Lung (tissue), 12 donors: Measurements from ENCODE around the gene TIRAP. TPM values are rescaled to one million over a fixed set of nuclear protein-coding genes. Genes with fewer than 3 reads are reported as not detected.
"Not testable (repeated sequence)": the region's sequence is repeated elsewhere in the genome, so short reads cannot be mapped to it uniquely, and the experiment has no call there.

Experiments used
- ATAC-seq: fragments of 200-7000 bp; cut with Tn5 transposase; one replicate; pipeline ENCODE4 v1.9.1; 2020; ENCODE audit warnings: moderate number of reproducible peaks; ENCODE audit not compliant: insufficient read depth, low FRiP score
- DNase-seq, 3 donors: peaks; one replicate each; pipeline ENCODE4 v3.0.0-alpha.2; 2013 to 2017
- H3K27ac ChIP-seq, 2 donors: one replicate each; pipeline ENCODE4 v1.5.1; 2013; ENCODE audit warnings: mild to moderate bottlenecking in 2 of 2, moderate library complexity in 2 of 2, control low read depth in 1 of 2, inconsistent platforms in 1 of 2, low read depth in 1 of 2, low read length in 1 of 2
- H3K27me3 ChIP-seq, 3 donors: one replicate each; pipeline ENCODE4 v1.5.1; 2013; ENCODE audit warnings: low read length in 2 of 3; ENCODE audit not compliant: control insufficient read depth in 3 of 3, insufficient read depth in 3 of 3
- H3K36me3 ChIP-seq, 4 donors: one replicate each; pipeline ENCODE4 v1.5.1; 2013; ENCODE audit warnings: low read length in 4 of 4, mild to moderate bottlenecking in 1 of 4, moderate library complexity in 1 of 4; ENCODE audit not compliant: control insufficient read depth in 4 of 4, insufficient read depth in 4 of 4
- H3K4me1 ChIP-seq, 5 donors: one replicate each; pipeline ENCODE4 v1.5.1; 2013; ENCODE audit warnings: low read length in 5 of 5, mild to moderate bottlenecking in 2 of 5, moderate library complexity in 1 of 5; ENCODE audit not compliant: control insufficient read depth in 5 of 5, insufficient read depth in 5 of 5
- H3K4me3 ChIP-seq: one replicate; pipeline ENCODE4 v1.5.1; 2013; ENCODE audit warnings: mild to moderate bottlenecking, control low read depth, moderate library complexity
- H3K9ac ChIP-seq, 2 donors: one replicate each; pipeline ENCODE4 v1.5.1; 2013; ENCODE audit warnings: low read length in 2 of 2, control low read depth in 1 of 2; ENCODE audit not compliant: insufficient read depth in 1 of 2
- H3K9me3 ChIP-seq, 4 donors: one replicate each; pipeline ENCODE4 v1.5.1; 2013; ENCODE audit warnings: low read length in 3 of 4, mild to moderate bottlenecking in 1 of 4, moderate library complexity in 1 of 4; ENCODE audit not compliant: control insufficient read depth in 4 of 4, insufficient read depth in 3 of 4
- WGBS, 2 donors: extraction: QIAGEN DNeasy Blood & Tissue Kit; methylation state at CpG; one replicate each; pipeline ENCODE4 v1.1.7; 2013; 5-methylcytosine and 5-hydroxymethylcytosine counted together
- polyA plus RNA-seq, 2 donors: library from polyadenylated mRNA; stranded (reverse); fragments of 200-250 nt; gene quantifications; one replicate each; pipeline ENCODE4 v1.2.1, GENCODE V29; 2013
- total RNA-seq, 2 donors: library from RNA; depleted of rRNA in 1 of 2; stranded (reverse); fragments of >200 nt in 1 of 2; gene quantifications; one replicate each; pipeline ENCODE4 v1.2.1, GENCODE V29; 2014 to 2021
- TF ChIP-seq, protein P1 (sequence below): IDR thresholded peaks from 2 replicates; pipeline ENCODE4 v1.5.1; 2012; ENCODE audit warnings: mild to moderate bottlenecking; ENCODE audit errors: control extremely low read depth, extremely low read depth
- donor health status: control.
- donor health status: control.
- donor health status: Bipolar disorder and iron deficiency.
- donor health status: healthy.
- donor health status: DM: yes; HTN: yes; CAD: no.

The TIRAP gene
- total and polyA plus RNA-seq, 4 donors = 5.5 to 12.5 (median 9.7) TPM

DNA sequence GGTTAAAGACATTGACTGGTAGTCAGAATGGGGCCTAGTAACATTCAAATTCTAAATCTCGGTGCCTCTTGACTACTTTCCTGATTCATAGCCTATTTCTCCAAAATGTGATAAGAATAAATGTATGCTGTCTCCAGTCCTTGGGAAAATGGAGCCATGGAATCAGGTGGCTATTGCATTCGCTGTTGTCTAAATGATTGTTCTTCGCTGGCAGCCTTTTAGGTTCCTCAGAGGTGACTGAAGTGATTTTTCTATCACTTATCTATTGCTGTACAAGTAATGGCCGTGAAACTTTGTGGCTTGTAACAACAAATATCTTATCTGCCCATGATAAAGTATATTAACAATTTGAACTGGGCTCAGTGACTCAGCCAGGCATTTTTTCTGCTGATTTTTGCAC, 29.6 kb upstream of the TIRAP start:
- DNase-seq = no peak
- peaks cover 5 to 19% (median 9%) of the 10 kb centered on the region in 4 donors for H3K36me3 ChIP-seq
- no peaks in the 10 kb centered on the region for H3K9me3 ChIP-seq
- no peaks in the 10 kb centered on the region for H3K27me3 ChIP-seq
- H3K9ac ChIP-seq = no peak overlapping the region
- TF ChIP-seq, protein P1, sequence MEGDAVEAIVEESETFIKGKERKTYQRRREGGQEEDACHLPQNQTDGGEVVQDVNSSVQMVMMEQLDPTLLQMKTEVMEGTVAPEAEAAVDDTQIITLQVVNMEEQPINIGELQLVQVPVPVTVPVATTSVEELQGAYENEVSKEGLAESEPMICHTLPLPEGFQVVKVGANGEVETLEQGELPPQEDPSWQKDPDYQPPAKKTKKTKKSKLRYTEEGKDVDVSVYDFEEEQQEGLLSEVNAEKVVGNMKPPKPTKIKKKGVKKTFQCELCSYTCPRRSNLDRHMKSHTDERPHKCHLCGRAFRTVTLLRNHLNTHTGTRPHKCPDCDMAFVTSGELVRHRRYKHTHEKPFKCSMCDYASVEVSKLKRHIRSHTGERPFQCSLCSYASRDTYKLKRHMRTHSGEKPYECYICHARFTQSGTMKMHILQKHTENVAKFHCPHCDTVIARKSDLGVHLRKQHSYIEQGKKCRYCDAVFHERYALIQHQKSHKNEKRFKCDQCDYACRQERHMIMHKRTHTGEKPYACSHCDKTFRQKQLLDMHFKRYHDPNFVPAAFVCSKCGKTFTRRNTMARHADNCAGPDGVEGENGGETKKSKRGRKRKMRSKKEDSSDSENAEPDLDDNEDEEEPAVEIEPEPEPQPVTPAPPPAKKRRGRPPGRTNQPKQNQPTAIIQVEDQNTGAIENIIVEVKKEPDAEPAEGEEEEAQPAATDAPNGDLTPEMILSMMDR = no peak
- ATAC-seq = no peak
- no peaks in the 10 kb centered on the region for H3K4me1 ChIP-seq
- no peak overlapping the region for H3K27ac ChIP-seq
- 89 to 97% methylated on average over 4 of the region's 4 CpGs for WGBS, 2 donors
- H3K4me3 ChIP-seq = no peak overlapping the region

DNA sequence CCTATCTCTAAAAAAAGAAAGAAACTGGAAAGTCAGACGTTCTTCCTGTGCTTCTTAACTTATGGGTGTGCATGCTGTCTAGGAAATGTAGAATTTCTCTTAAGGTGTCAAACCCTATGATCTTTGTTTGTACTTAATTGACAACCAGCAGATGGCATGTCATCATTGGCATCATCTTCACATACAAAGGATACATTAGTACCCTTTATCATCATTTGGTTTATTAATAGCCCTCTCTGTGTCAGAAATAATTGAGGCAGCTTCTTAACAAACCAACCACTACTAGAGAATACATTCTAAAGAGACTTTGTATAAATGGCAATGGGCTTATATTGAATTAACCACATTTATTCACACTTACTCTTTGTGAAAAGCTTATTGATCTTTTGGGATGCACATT, 28.1 kb upstream of the TIRAP start:
- no peaks in the 10 kb centered on the region for H3K9me3 ChIP-seq
- H3K27me3 ChIP-seq = no peaks in the 10 kb centered on the region
- no peak overlapping the region for H3K27ac ChIP-seq
- DNase-seq (no peak), ATAC-seq (no peak)
- H3K4me1 ChIP-seq = no peaks in the 10 kb centered on the region
- H3K4me3 ChIP-seq = no peak overlapping the region
- peaks cover 5 to 17% (median 9%) of the 10 kb centered on the region in 4 donors for H3K36me3 ChIP-seq
- no peak overlapping the region for H3K9ac ChIP-seq
- TF ChIP-seq, protein P1 = no peak
- 56 to 78% methylated on average over 1 of the region's 1 CpG for WGBS, 2 donors

DNA sequence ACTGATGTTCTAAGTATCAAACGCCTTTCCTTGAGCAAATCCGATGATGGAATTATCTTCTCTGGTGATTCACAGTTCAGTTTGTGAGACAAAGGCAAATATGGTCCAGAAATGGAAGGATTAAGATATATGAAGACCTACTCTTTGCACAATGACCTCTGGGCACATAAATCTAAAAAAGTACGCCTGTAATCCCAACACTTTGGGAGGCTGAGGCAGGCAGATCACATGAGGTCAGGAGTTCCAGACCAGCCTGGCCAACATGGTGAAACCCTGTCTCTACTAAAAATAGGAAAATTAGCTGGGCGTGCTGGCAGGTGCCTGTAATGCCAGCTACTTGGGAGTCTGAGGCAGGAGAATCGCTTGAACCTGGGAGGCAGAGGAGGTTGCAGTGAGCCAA, 27.4 kb upstream of the TIRAP start:
- peaks cover 5 to 17% (median 9%) of the 10 kb centered on the region in 4 donors for H3K36me3 ChIP-seq
- H3K27ac ChIP-seq, H3K9ac ChIP-seq, H3K4me3 ChIP-seq, H3K4me1 ChIP-seq, ATAC-seq, H3K9me3 ChIP-seq, DNase-seq, H3K27me3 ChIP-seq: not testable (repeated sequence)
- WGBS, 2 donors = 97 to 98% methylated on average over 5 of the region's 5 CpGs

DNA sequence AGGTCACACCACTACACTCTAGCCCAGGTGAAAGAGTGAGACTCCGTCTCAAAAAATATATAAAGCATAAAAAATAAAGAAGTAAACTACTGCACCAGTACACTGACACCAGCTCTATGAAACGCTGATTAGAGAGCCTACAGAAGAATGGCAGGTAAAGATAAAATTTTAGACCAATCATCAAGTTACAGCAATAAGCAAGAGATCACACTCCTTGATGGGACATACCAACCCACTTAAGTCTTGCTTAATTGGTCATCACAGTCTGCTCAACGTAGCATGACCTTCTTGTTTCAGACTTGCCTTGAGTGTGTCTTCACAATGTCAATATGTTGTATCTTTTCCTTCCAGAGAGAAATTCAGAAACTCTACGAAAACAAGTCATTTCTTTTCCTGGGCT, 26.7 kb upstream of the TIRAP start:
- H3K9me3 ChIP-seq = no peaks in the 10 kb centered on the region
- no peak for ATAC-seq
- TF ChIP-seq, protein P1 = no peak
- no peak overlapping the region for H3K27ac ChIP-seq
- 94% methylated on average over 4 of the region's 4 CpGs for whole genome bisulfite sequencing, 2 donors
- no peaks in the 10 kb centered on the region for H3K27me3 ChIP-seq
- H3K4me1 ChIP-seq = no peaks in the 10 kb centered on the region
- no peak overlapping the region for H3K4me3 ChIP-seq
- DNase-seq = no peak
- H3K36me3 ChIP-seq = peaks cover 5 to 17% (median 9%) of the 10 kb centered on the region in 4 donors
- H3K9ac ChIP-seq = no peak overlapping the region
